ENCODE results near the gene TAOK1. TPM values are rescaled to one million over a fixed set of nuclear protein-coding genes. Genes with fewer than 3 reads are reported as not detected.

The TAOK1 gene
- total and polyA plus RNA-seq, 9 of the 15 experiments (the other 6 are each of a cell fraction or from before 2014, with no cell fraction given): 3.2 to 33.1 (median 16.5) TPM

DNA sequence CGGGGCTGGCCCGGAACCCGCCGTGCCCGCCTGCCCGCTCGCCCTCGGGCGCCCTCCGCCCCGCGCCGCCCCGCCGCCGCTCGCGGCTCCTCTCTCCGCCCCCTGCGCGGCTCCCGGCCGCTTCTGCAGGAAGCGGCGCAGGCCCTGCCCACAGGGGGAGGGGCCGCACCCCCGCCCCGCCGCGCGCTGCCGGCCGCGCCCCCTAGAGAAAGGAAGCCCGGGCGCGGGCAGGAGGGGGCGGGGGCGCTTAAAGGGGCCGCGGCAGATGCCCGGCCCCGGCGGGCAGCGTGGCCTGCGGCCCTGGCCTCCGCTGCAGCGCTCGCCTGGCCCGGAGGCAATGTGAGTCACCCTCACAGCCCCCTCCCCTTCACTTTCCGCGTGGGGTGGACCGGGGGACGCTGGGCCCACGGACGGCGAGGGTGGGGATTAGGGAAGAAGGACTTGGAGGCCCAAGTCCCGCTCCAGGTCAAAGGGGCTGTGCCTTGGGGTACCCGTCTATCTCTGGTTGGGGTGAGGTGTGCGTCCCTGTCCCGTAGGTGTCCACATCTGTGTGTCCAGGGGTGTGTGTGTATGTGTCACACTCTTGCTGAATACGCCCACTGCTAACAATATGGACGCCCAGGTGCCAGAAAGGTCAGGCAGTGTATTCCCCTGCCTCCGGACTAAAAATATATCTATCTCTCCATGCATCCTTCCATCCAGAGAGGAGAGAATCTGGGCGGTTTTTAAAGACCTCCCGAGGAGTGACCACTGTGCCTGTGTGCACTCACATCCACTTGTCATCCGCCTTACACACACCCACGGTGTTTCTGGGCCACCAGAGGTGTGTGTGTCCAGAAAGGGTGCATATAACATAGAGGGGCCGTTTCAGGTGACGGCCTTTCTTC, 199.6 kb downstream of the TAOK1 start, which contains the start of gene GIT1 (continued):
- TF ChIP-seq KDM2B (CRISPR knock-in tag; IDR thresholded peaks at IDR 0.05) (no peak), EGR1 (conservative IDR thresholded peaks at IDR 0.05) (peak; percentile 38), NRF1 (conservative IDR thresholded peaks at IDR 0.05 in 1 of 2, IDR thresholded peaks at IDR 0.05 in 1 of 2) (peak in 1 of 2 experiments; percentile 79; a peak in 2 of 4 replicates), NR4A1 (CRISPR knock-in tag; IDR thresholded peaks at IDR 0.05) (no peak), NR4A1 (tag; IDR thresholded peaks at IDR 0.05) (peak; percentile 68; the same call in 1 of the 2 replicates), NR2C2 (CRISPR knock-in tag; IDR thresholded peaks at IDR 0.05) (no peak), NR2C2 (tag; IDR thresholded peaks at IDR 0.05) (peak; percentile 43; the same call in 1 of the 2 replicates), ID3 (CRISPR knock-in tag; IDR thresholded peaks at IDR 0.05) (no peak), ID3 (tag; IDR thresholded peaks at IDR 0.05) (no peak; the same call in 1 of the 2 replicates), GABPA (tag; conservative IDR thresholded peaks at IDR 0.05; ENCODE audit: low read depth) (peak; percentile 63), MYC (IDR thresholded peaks at IDR 0.05; ENCODE audit: low read depth, low read length) (peak; percentile 56), MYC (CRISPR knock-in tag; IDR thresholded peaks at IDR 0.05; ENCODE audit: borderline replicate concordance, low read depth) (no peak), NCOA1 (IDR thresholded peaks at IDR 0.05; ENCODE audit: low read depth) (no peak), HNRNPL (IDR thresholded peaks at IDR 0.05; ENCODE audit: low read depth, low read length) (no peak), NR2C1 (IDR thresholded peaks at IDR 0.05) (0 out of 2 replicates have a peak, but pooled peaks have one; percentile 42), NR2C1 (tag; IDR thresholded peaks at IDR 0.05) (peak; percentile 78), STAT5A (IDR thresholded peaks at IDR 0.05; ENCODE audit: borderline replicate concordance, low read length) (no peak), ETV6 (IDR thresholded peaks at IDR 0.05; ENCODE audit: borderline replicate concordance in 1 of 2, low read depth in 2 of 2, low read length in 1 of 2) (no peak), ETV6 (CRISPR knock-in tag; IDR thresholded peaks at IDR 0.05; ENCODE audit: borderline replicate concordance) (no peak), ZNF76 (CRISPR knock-in tag; IDR thresholded peaks at IDR 0.05; ENCODE audit: borderline replicate concordance) (no peak)
- TF ChIP-seq, protein P1, sequence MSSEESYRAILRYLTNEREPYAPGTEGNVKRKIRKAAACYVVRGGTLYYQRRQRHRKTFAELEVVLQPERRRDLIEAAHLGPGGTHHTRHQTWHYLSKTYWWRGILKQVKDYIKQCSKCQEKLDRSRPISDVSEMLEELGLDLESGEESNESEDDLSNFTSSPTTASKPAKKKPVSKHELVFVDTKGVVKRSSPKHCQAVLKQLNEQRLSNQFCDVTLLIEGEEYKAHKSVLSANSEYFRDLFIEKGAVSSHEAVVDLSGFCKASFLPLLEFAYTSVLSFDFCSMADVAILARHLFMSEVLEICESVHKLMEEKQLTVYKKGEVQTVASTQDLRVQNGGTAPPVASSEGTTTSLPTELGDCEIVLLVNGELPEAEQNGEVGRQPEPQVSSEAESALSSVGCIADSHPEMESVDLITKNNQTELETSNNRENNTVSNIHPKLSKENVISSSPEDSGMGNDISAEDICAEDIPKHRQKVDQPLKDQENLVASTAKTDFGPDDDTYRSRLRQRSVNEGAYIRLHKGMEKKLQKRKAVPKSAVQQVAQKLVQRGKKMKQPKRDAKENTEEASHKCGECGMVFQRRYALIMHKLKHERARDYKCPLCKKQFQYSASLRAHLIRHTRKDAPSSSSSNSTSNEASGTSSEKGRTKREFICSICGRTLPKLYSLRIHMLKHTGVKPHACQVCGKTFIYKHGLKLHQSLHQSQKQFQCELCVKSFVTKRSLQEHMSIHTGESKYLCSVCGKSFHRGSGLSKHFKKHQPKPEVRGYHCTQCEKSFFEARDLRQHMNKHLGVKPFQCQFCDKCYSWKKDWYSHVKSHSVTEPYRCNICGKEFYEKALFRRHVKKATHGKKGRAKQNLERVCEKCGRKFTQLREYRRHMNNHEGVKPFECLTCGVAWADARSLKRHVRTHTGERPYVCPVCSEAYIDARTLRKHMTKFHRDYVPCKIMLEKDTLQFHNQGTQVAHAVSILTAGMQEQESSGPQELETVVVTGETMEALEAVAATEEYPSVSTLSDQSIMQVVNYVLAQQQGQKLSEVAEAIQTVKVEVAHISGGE (CRISPR knock-in tag; IDR thresholded peaks at IDR 0.05): peak in 1 of 3 experiments; percentile 30; a peak in 1 of 6 replicates
- TF ChIP-seq, protein P2, sequence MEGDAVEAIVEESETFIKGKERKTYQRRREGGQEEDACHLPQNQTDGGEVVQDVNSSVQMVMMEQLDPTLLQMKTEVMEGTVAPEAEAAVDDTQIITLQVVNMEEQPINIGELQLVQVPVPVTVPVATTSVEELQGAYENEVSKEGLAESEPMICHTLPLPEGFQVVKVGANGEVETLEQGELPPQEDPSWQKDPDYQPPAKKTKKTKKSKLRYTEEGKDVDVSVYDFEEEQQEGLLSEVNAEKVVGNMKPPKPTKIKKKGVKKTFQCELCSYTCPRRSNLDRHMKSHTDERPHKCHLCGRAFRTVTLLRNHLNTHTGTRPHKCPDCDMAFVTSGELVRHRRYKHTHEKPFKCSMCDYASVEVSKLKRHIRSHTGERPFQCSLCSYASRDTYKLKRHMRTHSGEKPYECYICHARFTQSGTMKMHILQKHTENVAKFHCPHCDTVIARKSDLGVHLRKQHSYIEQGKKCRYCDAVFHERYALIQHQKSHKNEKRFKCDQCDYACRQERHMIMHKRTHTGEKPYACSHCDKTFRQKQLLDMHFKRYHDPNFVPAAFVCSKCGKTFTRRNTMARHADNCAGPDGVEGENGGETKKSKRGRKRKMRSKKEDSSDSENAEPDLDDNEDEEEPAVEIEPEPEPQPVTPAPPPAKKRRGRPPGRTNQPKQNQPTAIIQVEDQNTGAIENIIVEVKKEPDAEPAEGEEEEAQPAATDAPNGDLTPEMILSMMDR (IDR thresholded peaks at IDR 0.05 in 2 of 3, conservative IDR thresholded peaks at IDR 0.05 in 1 of 3; ENCODE audit: insufficient read depth in 2 of 3, low read depth in 1 of 3, low read length in 3 of 3): 0 out of 6 replicates have a peak, but pooled peaks of 1 of the 3 experiments have one; percentile 10

Data from K562 (cell line).